Fibroblast of lung (primary cell): ENCODE measurements around the gene CSNK1E.

Experiments used
- CTCF ChIP-seq, 2 donors: IDR thresholded peaks in 1 of 2; conservative IDR thresholded peaks in 1 of 2; 1 replicate in 1 of 2; 2 replicates in 1 of 2; pipeline ENCODE4 v1.5.1; 2011 to 2012; ENCODE audit warnings: low read length in 2 of 2, control low read depth in 1 of 2, inconsistent platforms in 1 of 2, low read depth in 1 of 2, mild to moderate bottlenecking in 1 of 2
- EZH2 ChIP-seq: IDR thresholded peaks from 2 replicates; pipeline ENCODE4 v1.5.1; 2012; ENCODE audit warnings: low read length, control low read depth, mild to moderate bottlenecking; ENCODE audit errors: missing control alignments

- TF ChIP-seq CTCF (conservative IDR thresholded peaks at IDR 0.05 in 1 of 2, IDR thresholded peaks at IDR 0.05 in 1 of 2; ENCODE audit: low read depth in 1 of 2, low read length in 2 of 2), result no peak
- TF ChIP-seq EZH2, result no peak
Observed at GRCh38 chr22:38304526-38304925, 12.7 kb downstream of the CSNK1E start.
